Measurements from ENCODE around the gene CFAP61. TPM values are rescaled to one million over a fixed set of nuclear protein-coding genes. Genes with fewer than 3 reads are reported as not detected.

CFAP61 gene
- total RNA-seq, 1 donor from 2014 or later = 8.6 TPM

DNA sequence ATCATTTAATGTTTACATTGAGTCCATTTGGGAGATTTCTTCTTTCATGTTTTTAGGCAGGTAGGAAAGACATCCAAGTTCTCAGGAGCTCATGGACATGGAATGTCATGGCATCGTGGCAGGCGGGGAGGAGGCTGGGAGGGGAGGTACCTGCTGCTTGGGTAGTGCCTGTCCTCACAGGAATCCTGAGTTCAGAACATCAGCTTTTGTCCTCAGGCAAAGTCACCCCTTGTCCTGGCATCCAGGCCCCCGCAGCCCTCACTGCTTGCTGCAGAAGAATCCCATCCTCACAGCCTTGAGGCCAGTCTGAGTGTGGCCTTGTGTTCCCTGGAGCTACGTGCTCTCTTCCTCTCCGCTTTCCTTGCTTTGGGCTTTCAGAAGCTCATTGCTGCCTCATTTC, 157.4 kb downstream of the CFAP61 start:
- H3K27me3 ChIP-seq (ENCODE audit: low read depth) = peaks cover 6% of the 10 kb centered on the region

DNA sequence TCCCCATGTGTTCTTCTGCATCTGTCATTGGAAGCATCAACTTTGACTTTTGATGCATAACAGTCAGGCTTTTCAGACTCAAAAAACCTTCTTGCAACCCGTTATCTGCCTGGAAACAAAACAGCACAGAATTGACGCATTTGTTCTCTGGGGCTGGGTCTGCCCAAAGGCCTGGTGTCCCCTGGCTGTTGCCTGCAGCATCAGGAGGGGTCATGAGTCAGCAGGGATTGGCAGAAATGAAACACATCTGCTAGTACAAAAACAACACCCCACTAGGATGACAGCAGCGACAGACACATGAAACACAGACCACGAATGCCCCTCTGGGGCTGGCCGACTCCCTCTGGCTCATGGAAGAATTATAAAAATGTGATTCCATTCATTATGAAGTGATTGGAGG, 158.0 kb downstream of the CFAP61 start:
- ATAC-seq (no peak), DNase-seq (no peak)
- H3K27ac ChIP-seq = no peak overlapping the region
- TF ChIP-seq, protein P1, sequence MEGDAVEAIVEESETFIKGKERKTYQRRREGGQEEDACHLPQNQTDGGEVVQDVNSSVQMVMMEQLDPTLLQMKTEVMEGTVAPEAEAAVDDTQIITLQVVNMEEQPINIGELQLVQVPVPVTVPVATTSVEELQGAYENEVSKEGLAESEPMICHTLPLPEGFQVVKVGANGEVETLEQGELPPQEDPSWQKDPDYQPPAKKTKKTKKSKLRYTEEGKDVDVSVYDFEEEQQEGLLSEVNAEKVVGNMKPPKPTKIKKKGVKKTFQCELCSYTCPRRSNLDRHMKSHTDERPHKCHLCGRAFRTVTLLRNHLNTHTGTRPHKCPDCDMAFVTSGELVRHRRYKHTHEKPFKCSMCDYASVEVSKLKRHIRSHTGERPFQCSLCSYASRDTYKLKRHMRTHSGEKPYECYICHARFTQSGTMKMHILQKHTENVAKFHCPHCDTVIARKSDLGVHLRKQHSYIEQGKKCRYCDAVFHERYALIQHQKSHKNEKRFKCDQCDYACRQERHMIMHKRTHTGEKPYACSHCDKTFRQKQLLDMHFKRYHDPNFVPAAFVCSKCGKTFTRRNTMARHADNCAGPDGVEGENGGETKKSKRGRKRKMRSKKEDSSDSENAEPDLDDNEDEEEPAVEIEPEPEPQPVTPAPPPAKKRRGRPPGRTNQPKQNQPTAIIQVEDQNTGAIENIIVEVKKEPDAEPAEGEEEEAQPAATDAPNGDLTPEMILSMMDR (IDR thresholded peaks at IDR 0.05) = no peak
- intact Hi-C loops (cut with DNase I) = no loop called here
- H3K9me3 ChIP-seq = no peaks in the 10 kb centered on the region
- H3K4me1 ChIP-seq = no peaks in the 10 kb centered on the region
- H3K27me3 ChIP-seq (ENCODE audit: low read depth) = peaks cover 13% of the 10 kb centered on the region
- no peaks in the 10 kb centered on the region for H3K36me3 ChIP-seq
- no peak overlapping the region for H3K4me3 ChIP-seq

More for the DNA sequence above, 157.4 kb downstream of the CFAP61 start:
- Histone ChIP-seq H3K27ac (no peak overlapping the region), H3K9me3 (no peaks in the 10 kb centered on the region), H3K4me3 (no peak overlapping the region), H3K36me3 (no peaks in the 10 kb centered on the region), H3K4me1 (no peaks in the 10 kb centered on the region)
- TF ChIP-seq, protein P1 (IDR thresholded peaks at IDR 0.05) = no peak
- intact Hi-C loops (cut with DNase I) = no loop called here
- no peak for ATAC-seq
- DNase-seq = no peak

DNA sequence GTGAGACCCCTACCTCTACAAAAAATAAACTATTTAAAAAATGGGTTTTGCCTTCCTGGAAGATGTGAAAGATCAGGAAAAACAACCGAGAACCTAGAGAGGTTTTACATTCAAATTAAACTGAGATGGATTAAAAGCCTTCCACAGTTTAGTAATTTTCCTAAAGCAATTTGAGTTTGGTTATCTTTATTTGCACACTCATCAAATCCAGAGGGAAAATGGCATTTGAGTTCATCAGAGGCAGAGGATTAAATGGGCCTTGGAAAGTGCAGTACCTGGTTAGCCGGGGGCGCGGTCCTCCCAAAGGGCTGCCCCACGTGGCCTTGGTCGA, 158.6 kb downstream of the CFAP61 start:
- no peak for ATAC-seq

DNA sequence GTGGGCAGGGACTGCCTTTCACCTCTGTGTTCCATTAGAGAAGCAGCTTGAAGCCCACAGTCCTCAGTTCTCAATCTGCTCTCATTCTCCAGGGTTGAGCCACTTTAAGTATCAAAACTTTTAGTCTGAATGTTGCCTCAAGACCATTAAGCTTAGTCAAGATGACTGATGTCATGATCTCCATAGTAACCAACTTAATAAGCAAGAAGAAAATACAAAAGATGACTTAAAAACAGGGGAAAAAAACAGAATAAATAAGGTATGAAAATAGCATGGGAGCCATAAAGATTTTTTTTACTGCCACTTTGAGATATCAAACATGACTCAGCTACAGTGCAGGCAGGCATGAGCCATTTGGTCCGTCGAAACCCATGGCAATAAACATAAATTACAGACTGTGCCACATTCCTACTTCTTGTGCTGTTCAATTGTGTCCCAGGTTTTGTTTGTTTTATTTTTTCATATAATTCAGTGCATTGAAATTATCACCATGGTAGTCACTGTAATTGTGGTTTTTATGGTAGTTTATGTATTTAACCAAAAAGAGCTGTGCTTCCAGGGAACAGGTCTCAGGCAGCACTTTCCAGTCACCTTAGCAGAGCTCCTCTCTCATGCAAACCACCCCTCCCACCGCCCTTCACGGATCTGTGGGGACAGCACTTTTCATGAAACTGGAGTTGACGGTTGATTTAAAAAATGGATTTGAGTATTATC, 159.1 kb downstream of the CFAP61 start:
- peaks cover 22% of the 10 kb centered on the region for H3K27me3 ChIP-seq (ENCODE audit: low read depth)

More for the DNA sequence above, 158.6 kb downstream of the CFAP61 start:
- DNase-seq = no peak
- H3K36me3 ChIP-seq = no peaks in the 10 kb centered on the region
- H3K9me3 ChIP-seq = no peaks in the 10 kb centered on the region
- TF ChIP-seq, protein P1 (IDR thresholded peaks at IDR 0.05) = no peak
- intact Hi-C loops (cut with DNase I) = no loop called here
- peaks cover 16% of the 10 kb centered on the region for H3K27me3 ChIP-seq (ENCODE audit: low read depth)
- no peaks in the 10 kb centered on the region for H3K4me1 ChIP-seq
- H3K4me3 ChIP-seq = no peak overlapping the region
- H3K27ac ChIP-seq = no peak overlapping the region

DNA sequence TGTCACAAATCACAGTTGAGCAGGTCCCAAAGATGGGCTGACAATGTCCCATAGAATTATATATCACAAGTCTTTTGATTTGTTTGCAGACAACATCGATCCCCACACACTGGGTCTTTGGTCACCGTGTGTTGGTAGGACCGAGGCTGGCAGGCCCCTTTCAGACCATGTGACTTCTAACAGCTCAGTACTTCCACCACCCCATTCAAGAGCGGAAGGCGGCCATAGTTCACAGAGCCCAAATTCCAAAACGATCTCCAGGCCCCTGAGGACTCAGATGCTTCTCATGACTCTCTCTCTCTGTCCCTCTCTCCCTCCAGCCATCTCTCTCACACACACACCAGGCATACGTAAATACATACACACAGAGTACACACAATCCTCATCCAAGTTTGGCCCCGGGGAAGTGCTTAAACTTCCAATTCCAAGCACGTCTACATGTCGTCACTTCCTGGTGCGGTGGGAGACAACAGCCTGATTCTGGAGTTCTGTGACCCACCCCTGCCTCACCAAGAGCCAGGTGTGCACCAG, 159.7 kb downstream of the CFAP61 start:
- H3K36me3 ChIP-seq = no peaks in the 10 kb centered on the region
- no peak overlapping the region for H3K4me3 ChIP-seq
- H3K4me1 ChIP-seq = no peaks in the 10 kb centered on the region
- TF ChIP-seq, protein P1 (IDR thresholded peaks at IDR 0.05) = no peak
- DNase-seq (no peak), ATAC-seq (no peak)
- intact Hi-C loops (cut with DNase I) = no loop called here
- H3K9me3 ChIP-seq = no peaks in the 10 kb centered on the region
- peaks cover 22% of the 10 kb centered on the region for H3K27me3 ChIP-seq (ENCODE audit: low read depth)
- no peak overlapping the region for H3K27ac ChIP-seq

More for the DNA sequence above, 159.1 kb downstream of the CFAP61 start:
- Histone ChIP-seq H3K9me3 (no peaks in the 10 kb centered on the region), H3K27ac (no peak overlapping the region), H3K4me3 (no peak overlapping the region), H3K36me3 (no peaks in the 10 kb centered on the region), H3K4me1 (no peaks in the 10 kb centered on the region)
- intact Hi-C loops (cut with DNase I) = no loop called here
- ATAC-seq (no peak), DNase-seq (no peak)
- TF ChIP-seq, protein P1 (IDR thresholded peaks at IDR 0.05) = no peak

All from lower lobe of right lung (tissue), 2 donors.